ENCODE data around the gene PRSS22. TPM values are rescaled to one million over a fixed set of nuclear protein-coding genes. Genes with fewer than 3 reads are reported as not detected.

PRSS22 gene
- total RNA-seq, 2 donors from 2014 or later, result 18.6 to 30.9 TPM

GRCh38 chr16:2853531-2854073, 4.4 kb downstream of the PRSS22 start:
- DNase-seq (ENCODE audit: low spot score), result no peak
- Histone ChIP-seq H3K4me3 (no peak overlapping the region), H3K27ac (no peak overlapping the region), H3K36me3 (no peaks in the 10 kb centered on the region), H3K9me3 (no peaks in the 10 kb centered on the region), H3K27me3 (replicated peaks; ENCODE audit: insufficient read depth) (no peaks in the 10 kb centered on the region), H3K4me1 (replicated peaks) (no peaks in the 10 kb centered on the region)
- intact Hi-C loops (cut with DNase I), result no loop called here
- 83% methylated on average over 18 of the region's 18 CpGs for WGBS
- TF ChIP-seq POLR2AphosphoS5 (IDR thresholded peaks at IDR 0.05) (no peak), POLR2A (IDR thresholded peaks at IDR 0.05) (no peak)
- TF ChIP-seq, protein P1, sequence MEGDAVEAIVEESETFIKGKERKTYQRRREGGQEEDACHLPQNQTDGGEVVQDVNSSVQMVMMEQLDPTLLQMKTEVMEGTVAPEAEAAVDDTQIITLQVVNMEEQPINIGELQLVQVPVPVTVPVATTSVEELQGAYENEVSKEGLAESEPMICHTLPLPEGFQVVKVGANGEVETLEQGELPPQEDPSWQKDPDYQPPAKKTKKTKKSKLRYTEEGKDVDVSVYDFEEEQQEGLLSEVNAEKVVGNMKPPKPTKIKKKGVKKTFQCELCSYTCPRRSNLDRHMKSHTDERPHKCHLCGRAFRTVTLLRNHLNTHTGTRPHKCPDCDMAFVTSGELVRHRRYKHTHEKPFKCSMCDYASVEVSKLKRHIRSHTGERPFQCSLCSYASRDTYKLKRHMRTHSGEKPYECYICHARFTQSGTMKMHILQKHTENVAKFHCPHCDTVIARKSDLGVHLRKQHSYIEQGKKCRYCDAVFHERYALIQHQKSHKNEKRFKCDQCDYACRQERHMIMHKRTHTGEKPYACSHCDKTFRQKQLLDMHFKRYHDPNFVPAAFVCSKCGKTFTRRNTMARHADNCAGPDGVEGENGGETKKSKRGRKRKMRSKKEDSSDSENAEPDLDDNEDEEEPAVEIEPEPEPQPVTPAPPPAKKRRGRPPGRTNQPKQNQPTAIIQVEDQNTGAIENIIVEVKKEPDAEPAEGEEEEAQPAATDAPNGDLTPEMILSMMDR (IDR thresholded peaks at IDR 0.05), result no peak

DNA sequence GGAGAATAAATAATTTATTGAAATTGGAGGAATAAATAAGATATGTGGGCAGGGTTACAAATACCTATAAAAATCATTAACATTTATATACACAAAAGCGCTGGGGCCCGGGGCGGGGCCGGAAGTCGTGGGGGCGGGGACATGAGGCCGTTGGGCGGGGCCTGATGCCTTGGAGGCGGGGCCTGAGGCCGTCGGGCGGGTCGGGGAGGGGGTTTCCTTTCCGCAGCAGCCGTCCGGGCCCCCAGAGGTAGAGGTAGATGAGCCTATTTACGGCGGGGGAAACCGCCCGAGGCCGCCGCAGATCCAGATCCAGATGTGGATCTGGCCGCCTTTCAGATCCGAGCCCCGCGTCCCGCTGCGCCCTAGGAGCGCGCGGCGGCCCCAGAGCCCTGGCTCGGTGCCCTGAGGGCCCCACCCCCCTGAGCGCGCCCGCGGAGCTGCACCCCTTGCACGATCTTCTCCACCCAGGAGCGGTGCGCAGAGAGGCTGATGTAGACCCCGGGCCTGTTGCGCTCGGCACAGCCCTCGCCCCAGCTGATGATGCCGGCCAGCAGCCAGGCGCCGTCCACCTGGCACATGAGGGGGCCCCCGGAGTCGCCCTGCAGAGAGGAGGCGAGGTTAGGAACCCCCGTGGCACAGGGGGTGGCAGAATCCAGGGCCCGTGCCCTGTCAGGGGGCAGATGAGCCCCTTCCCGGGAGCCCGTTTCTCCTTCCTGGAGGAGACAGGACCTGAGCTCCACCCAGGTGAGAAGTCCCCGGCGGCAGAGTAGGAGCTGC, 5.1 kb downstream of the PRSS22 start:
- Histone ChIP-seq H3K4me3 (no peak overlapping the region), H3K36me3 (no peaks in the 10 kb centered on the region), H3K27ac (no peak overlapping the region), H3K27me3 (replicated peaks; ENCODE audit: insufficient read depth) (no peaks in the 10 kb centered on the region), H3K4me1 (replicated peaks) (no peaks in the 10 kb centered on the region), H3K9me3 (no peaks in the 10 kb centered on the region)
- WGBS, result 59% methylated on average over 54 of the region's 56 CpGs
- TF ChIP-seq POLR2A (IDR thresholded peaks at IDR 0.05), result no peak
- TF ChIP-seq, protein P1 (IDR thresholded peaks at IDR 0.05), result no peak
- no peak for TF ChIP-seq POLR2AphosphoS5 (IDR thresholded peaks at IDR 0.05)
- DNase-seq (ENCODE audit: low spot score), result no peak
- intact Hi-C loops (cut with DNase I), result no loop called here

DNA sequence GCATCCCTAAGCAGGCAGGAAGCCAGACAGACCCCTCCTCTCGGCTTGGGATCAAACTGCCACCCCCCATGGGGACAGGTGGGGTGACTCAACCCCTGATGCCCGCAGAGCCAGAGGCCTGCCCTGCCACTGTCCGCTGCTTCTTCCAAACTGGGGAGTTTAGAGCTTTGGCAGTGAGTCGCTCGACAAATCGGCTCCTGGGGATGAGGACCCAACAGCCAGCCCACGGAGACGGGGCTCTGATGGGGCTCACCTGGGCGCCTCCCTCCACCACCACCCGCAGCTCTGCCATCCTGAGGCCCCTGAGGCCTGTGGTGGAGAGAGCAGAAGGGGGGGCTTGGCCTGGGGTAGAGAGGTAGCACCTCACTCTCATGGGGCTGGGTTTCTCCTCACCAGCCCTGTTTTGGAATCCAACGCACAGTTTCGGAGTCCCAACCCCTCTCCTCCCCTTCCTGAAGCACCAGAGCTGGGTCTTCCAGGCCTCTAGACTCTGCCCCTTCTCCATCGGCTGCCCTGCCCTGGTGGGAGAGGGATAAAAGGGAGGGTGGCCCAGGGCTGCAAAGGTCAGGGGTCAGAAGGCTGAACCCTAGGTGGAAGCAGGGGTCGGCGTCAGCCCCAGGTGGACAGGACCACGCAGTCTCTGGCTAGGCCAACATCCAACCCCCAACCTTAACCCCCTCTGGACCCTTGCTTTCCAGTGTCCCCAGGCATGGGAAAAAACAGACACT, 5.8 kb downstream of the PRSS22 start:
- no peaks in the 10 kb centered on the region for H3K36me3 ChIP-seq
- no peak for DNase-seq (ENCODE audit: low spot score)
- no peaks in the 10 kb centered on the region for H3K27me3 ChIP-seq (replicated peaks; ENCODE audit: insufficient read depth)
- H3K27ac ChIP-seq, result no peak overlapping the region
- no peak overlapping the region for H3K4me3 ChIP-seq
- intact Hi-C loops (cut with DNase I), result no loop called here
- H3K9me3 ChIP-seq, result no peaks in the 10 kb centered on the region
- H3K4me1 ChIP-seq (replicated peaks), result no peaks in the 10 kb centered on the region
- TF ChIP-seq, protein P1 (IDR thresholded peaks at IDR 0.05), result no peak
- WGBS, result 92% methylated on average over 16 of the region's 16 CpGs

DNA sequence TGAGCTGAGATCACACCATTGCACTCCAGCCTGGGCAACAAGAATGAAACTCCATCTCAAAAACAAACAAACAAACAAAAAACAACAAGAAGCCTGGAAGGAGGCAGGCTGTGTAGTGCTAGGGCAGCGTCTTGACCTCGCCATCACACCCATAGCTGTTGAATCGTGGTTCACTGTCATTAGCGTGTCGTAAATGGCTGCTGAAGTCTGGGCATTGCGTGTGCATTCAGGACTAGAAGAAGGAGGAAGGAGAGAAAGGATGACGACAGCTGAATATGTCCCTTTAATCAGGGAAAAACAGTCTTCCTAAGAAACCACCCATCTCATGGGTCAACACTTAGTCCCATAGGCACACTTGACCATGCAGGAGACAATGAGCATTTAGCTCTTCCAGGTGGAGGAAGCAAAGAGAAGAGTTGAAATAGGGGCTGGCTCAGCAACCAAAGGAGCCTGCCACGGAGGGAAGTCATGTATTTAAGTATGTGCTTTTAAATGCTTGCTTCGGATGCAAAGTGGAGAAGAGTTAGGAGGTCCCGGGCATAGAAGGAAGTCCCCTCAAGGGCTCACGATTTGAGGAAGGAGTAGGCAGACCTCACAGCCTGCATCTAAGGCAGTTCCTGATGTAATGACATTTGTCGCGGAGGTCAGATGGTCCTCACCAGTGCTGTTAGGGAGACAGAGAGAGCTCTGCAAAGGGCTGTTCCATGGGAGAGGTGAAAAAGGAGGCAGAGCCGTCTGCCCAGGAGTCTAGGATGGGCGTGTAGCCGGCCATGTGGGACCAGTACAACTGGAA, 8.8 kb downstream of the PRSS22 start:
- intact Hi-C loops (cut with DNase I), result no loop called here
- no peaks in the 10 kb centered on the region for H3K9me3 ChIP-seq
- H3K36me3 ChIP-seq, result no peaks in the 10 kb centered on the region
- no peaks in the 10 kb centered on the region for H3K27me3 ChIP-seq (replicated peaks; ENCODE audit: insufficient read depth)
- TF ChIP-seq, protein P1 (IDR thresholded peaks at IDR 0.05), result no peak
- TF ChIP-seq POLR2AphosphoS5 (IDR thresholded peaks at IDR 0.05) (no peak), POLR2A (IDR thresholded peaks at IDR 0.05) (no peak)
- no peak overlapping the region for H3K27ac ChIP-seq
- H3K4me3 ChIP-seq, result no peak overlapping the region
- WGBS, result 74% methylated on average over 16 of the region's 16 CpGs
- no peak for DNase-seq (ENCODE audit: low spot score)
- H3K4me1 ChIP-seq (replicated peaks), result no peaks in the 10 kb centered on the region

Measured in prostate gland (tissue), 2 donors.